Astrocyte (in vitro differentiated cells and primary cell): ENCODE measurements around the gene NPY5R.

Experiments
- EZH2 ChIP-seq: IDR thresholded peaks from 2 replicates; pipeline ENCODE4 v1.6.1; 2012; ENCODE audit warnings: mild to moderate bottlenecking, low read length, inconsistent platforms; ENCODE audit not compliant: insufficient read depth
- TF ChIP-seq, protein P1 (sequence below): IDR thresholded peaks from 2 replicates; pipeline ENCODE4 v1.5.1; 2011; ENCODE audit warnings: low read depth, mild to moderate bottlenecking, inconsistent platforms, low read length, moderate library complexity; ENCODE audit not compliant: insufficient read depth

DNA sequence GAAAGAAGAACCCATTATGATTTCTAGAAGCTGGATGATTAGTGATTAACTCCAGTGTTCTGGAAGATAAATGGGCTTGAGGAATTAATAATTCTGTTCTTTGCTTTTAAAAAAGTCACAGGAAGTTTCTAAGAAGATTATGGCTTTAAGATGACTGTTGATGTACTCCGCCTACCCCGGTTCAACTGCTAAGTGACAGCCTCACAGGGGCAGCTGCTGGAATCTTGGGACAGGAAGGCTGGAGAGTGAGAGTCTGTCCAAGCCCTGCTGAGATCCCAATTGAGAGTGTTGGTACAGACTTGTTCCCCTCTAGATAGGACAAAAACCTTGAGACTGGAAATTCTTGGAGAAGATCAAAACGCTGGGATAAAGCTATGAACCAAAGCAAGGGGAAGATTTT lies 48.6 kb upstream of the NPY5R start:
- TF ChIP-seq, protein P1, sequence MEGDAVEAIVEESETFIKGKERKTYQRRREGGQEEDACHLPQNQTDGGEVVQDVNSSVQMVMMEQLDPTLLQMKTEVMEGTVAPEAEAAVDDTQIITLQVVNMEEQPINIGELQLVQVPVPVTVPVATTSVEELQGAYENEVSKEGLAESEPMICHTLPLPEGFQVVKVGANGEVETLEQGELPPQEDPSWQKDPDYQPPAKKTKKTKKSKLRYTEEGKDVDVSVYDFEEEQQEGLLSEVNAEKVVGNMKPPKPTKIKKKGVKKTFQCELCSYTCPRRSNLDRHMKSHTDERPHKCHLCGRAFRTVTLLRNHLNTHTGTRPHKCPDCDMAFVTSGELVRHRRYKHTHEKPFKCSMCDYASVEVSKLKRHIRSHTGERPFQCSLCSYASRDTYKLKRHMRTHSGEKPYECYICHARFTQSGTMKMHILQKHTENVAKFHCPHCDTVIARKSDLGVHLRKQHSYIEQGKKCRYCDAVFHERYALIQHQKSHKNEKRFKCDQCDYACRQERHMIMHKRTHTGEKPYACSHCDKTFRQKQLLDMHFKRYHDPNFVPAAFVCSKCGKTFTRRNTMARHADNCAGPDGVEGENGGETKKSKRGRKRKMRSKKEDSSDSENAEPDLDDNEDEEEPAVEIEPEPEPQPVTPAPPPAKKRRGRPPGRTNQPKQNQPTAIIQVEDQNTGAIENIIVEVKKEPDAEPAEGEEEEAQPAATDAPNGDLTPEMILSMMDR, result no peak
- no peak for TF ChIP-seq EZH2
